K562 (cell line): ENCODE measurements around the gene LY6G6F. TPM values are rescaled to one million over a fixed set of nuclear protein-coding genes. Genes with fewer than 3 reads are reported as not detected.

ENCODE experiments used
- ATAC-seq: fragments of 200-7000 bp; cut with Tn5 transposase; 3 replicates; pipeline ENCODE4 v1.9.1; 2020; ENCODE audit warnings: moderate library complexity
- Bru-seq: library from RNA; stranded (reverse); fragments of 400-500 nt; gene quantifications from one replicate; lab custom pipeline; 2021; lab: Mats Ljungman, UMichigan
- BruChase-seq, 2 experiments: library from RNA; stranded (reverse); fragments of 400-500 nt; gene quantifications; one replicate each; lab custom pipeline; 2021; lab: Mats Ljungman, UMichigan
- BruUV-seq: library from RNA; stranded (reverse); fragments of 400-500 nt; replicated peaks from 2 replicates; lab custom pipeline; 2021; lab: Mats Ljungman, UMichigan
- CTCF ChIA-PET: fragments of 300-600 bp; formaldehyde crosslinking; extraction: SDS; loops from one replicate; lab custom pipeline; 2021; ENCODE audit warnings: low intra/inter-chr PET ratio; lab: Yijun Ruan, JAX
- POLR2A ChIA-PET: fragments of 300-600, 350-650 bp; sonication (Branson Sonifier 250); formaldehyde crosslinking; extraction: SDS; loops from one replicate; lab custom pipeline; 2021; ENCODE audit warnings: antibody characterized with exemption, inconsistent platforms; lab: Yijun Ruan, JAX
- DNase-seq, 4 experiments: peaks; one replicate each; pipeline versions ENCODE4 v3.0.0 to v3.0.0-alpha.2; 2011 to 2018; ENCODE audit warnings: low spot score in 3 of 4, mixed read lengths in 3 of 4; ENCODE audit errors: extremely low read depth in 1 of 4
- FAIRE-seq: peaks from 2 replicates; lab custom pipeline; 2011; peaks lifted over from hg19 to GRCh38; lab: Jason Lieb, UNC
- H2AFZ ChIP-seq: 2 replicates; pipeline ENCODE4 v1.6.0; 2011; ENCODE audit warnings: low read depth, low read length, control low read depth, inconsistent platforms
- H3K27ac ChIP-seq: fragments of 200-600 bp; 3 replicates; pipeline ENCODE4 v1.8.0; 2011; ENCODE audit warnings: low read depth, mild to moderate bottlenecking, control low read depth, inconsistent platforms, low read length, moderate library complexity, mixed read lengths; ENCODE audit errors: extremely low read depth
- H3K27me3 ChIP-seq, 2 experiments: fragments of 300-600 bp in 1 of 2; 2 replicates in 1 of 2; 3 replicates in 1 of 2; pipeline versions ENCODE4 v1.6.0 to v1.8.0; 2011; ENCODE audit warnings: inconsistent platforms in 2 of 2, low read length in 2 of 2, mild to moderate bottlenecking in 1 of 2, mixed read lengths in 1 of 2, moderate library complexity in 1 of 2; ENCODE audit not compliant: control insufficient read depth in 2 of 2, insufficient read depth in 2 of 2
- H3K36me3 ChIP-seq: fragments of 300-600 bp; 3 replicates; pipeline ENCODE4 v1.8.0; 2011; ENCODE audit warnings: mild to moderate bottlenecking, low read length, inconsistent platforms; ENCODE audit not compliant: control insufficient read depth, insufficient read depth
- H3K4me1 ChIP-seq, 2 experiments: fragments of 200-600 bp in 1 of 2; replicated peaks in 1 of 2; 2 replicates in 1 of 2; 3 replicates in 1 of 2; pipeline versions ENCODE4 v1.5.1 to v1.8.0; 2011; ENCODE audit warnings: inconsistent platforms in 2 of 2, low read length in 2 of 2, mild to moderate bottlenecking in 1 of 2, mixed read lengths in 1 of 2, moderate library complexity in 1 of 2; ENCODE audit not compliant: control insufficient read depth in 2 of 2, insufficient read depth in 2 of 2
- H3K4me2 ChIP-seq: 2 replicates; pipeline ENCODE4 v1.6.1; 2011; ENCODE audit warnings: low read length, control low read depth, inconsistent platforms, mixed read lengths; ENCODE audit not compliant: insufficient read depth
- H3K4me3 ChIP-seq: fragments of 200-600 bp; sonication (generic), shearing (Covaris generic); 2 replicates; pipeline ENCODE4 v1.5.1; 2016; ENCODE audit warnings: control low read depth, inconsistent platforms
- H3K79me2 ChIP-seq: fragments of 200-600 bp; 3 replicates; pipeline ENCODE4 v1.8.0; 2011; ENCODE audit warnings: low read length, inconsistent platforms; ENCODE audit not compliant: control insufficient read depth, insufficient read depth
- H3K9ac ChIP-seq, 2 experiments: 2 replicates each; pipeline versions ENCODE4 v1.6.0 to v1.6.1; 2011; ENCODE audit warnings: low read depth in 2 of 2, low read length in 2 of 2, control low read depth in 1 of 2, inconsistent platforms in 1 of 2, mild to moderate bottlenecking in 1 of 2, mixed read lengths in 1 of 2; ENCODE audit not compliant: insufficient read depth in 1 of 2
- H3K9me1 ChIP-seq: one replicate; pipeline ENCODE4 v1.6.0; 2011; ENCODE audit warnings: inconsistent platforms, mild to moderate bottlenecking, low read length, moderate library complexity; ENCODE audit not compliant: control insufficient read depth, insufficient read depth
- H3K9me3 ChIP-seq: replicated peaks from 2 replicates; pipeline ENCODE4 v1.5.1; 2011; ENCODE audit warnings: low read depth, low read length, inconsistent platforms; ENCODE audit not compliant: control insufficient read depth, insufficient read depth
- H4K20me1 ChIP-seq: replicated peaks from 2 replicates; pipeline ENCODE4 v1.6.1; 2011; ENCODE audit warnings: low read length, inconsistent platforms, mixed read lengths; ENCODE audit not compliant: control insufficient read depth, insufficient read depth
- MCM7 ChIP-seq, 2 experiments: fragments of 450-650 bp; IDR thresholded peaks; 2 replicates each; pipeline ENCODE4 v1.6.1; 2016 to 2018
- SP1 ChIP-seq: sonication (generic); formaldehyde crosslinking; IDR thresholded peaks from 2 replicates; pipeline ENCODE4 v1.8.1; 2022; ENCODE audit warnings: mild to moderate bottlenecking, missing genetic modification reagents
- WGBS: fragments of 100-300 bp; shearing (Covaris generic); methylation state at CpG from one replicate; pipeline ENCODE4 v1.1.6; 2016; ENCODE audit warnings: low coverage, mixed read lengths; ENCODE audit not compliant: insufficient coverage; ENCODE audit errors: missing lambda C conversion rate; 5-methylcytosine and 5-hydroxymethylcytosine counted together
- in situ Hi-C: fragments of 300-500 bp; cut with MboI; formaldehyde crosslinking; loops from 4 replicates; pipeline ENCODE4 v1.15.0; 2018; ENCODE audit warnings: inconsistent platforms, mixed read lengths
- intact Hi-C: fragments of 100-400 bp; cut with micrococcal nuclease; formaldehyde crosslinking; loops from 2 replicates; pipeline ENCODE4 v1.14.2; 2022
- long read RNA-seq, 3 experiments: library from polyadenylated mRNA in 2 of 3; library from RNA in 1 of 3; unstranded in 2 of 3; stranded (forward) in 1 of 3; transcript quantifications; one replicate each; pipeline ENCODE4 v2.0.0, GENCODE V29; 2019 to 2022
- polyA minus RNA-seq, 3 experiments: library from RNA; depleted of rRNA, polyadenylated mRNA; stranded (reverse); fragments of >200 nt; gene quantifications; 2 replicates each; pipeline ENCODE4 v1.2.3, GENCODE V29; 2011
- polyA plus RNA-seq, 8 experiments: library from polyadenylated mRNA; depleted of rRNA in 4 of 8; stranded (reverse) in 5 of 8; unstranded in 3 of 8; fragments of >200 nt; fragmentation: Nextera tagmentation in 2 of 8; fragmentation: Illumina TruSeq in 1 of 8; extraction: Ambion mirVana in 2 of 8; extraction: Trizol in 1 of 8; gene quantifications; 2 replicates each; pipeline versions ENCODE4 v1.2.1 to v1.2.3, GENCODE V29; 2011 to 2014; ENCODE audit warnings: inconsistent platforms in 1 of 8, missing spikeins in 1 of 8
- total RNA-seq, 7 experiments: library from RNA; depleted of rRNA in 6 of 7; stranded (reverse); fragments of >200 nt in 6 of 7; fragmentation: Illumina TruSeq in 2 of 7; extraction: Trizol in 2 of 7; gene quantifications; 2 replicates each; pipeline versions ENCODE4 v1.2.1 to v1.2.3, GENCODE V29; 2011 to 2021; ENCODE audit warnings: low replicate concordance in 1 of 7
- TF ChIP-seq, protein P1 (sequence below), 3 experiments: IDR thresholded peaks in 2 of 3; conservative IDR thresholded peaks in 1 of 3; 2 replicates each; pipeline ENCODE4 v1.5.1; 2011 to 2012; ENCODE audit warnings: low read length in 3 of 3, mild to moderate bottlenecking in 3 of 3, control low read depth in 2 of 3, improper control_type of control experiment in 1 of 3, inconsistent platforms in 1 of 3, low read depth in 1 of 3, mixed read lengths in 1 of 3, moderate library complexity in 1 of 3; ENCODE audit not compliant: insufficient read depth in 2 of 3
- TF ChIP-seq, protein P2 (sequence below): sonication (generic); formaldehyde crosslinking; IDR thresholded peaks from 2 replicates; pipeline ENCODE4 v1.8.0; 2022; ENCODE audit warnings: missing genetic modification reagents, mild to moderate bottlenecking, borderline replicate concordance
- TF ChIP-seq, protein P3 (sequence below): sonication (generic); formaldehyde crosslinking; IDR thresholded peaks from 2 replicates; pipeline ENCODE4 v1.8.1; 2023; ENCODE audit warnings: mild to moderate bottlenecking, missing genetic modification reagents, moderate library complexity
- TF ChIP-seq, protein P4 (sequence below), 2 experiments: IDR thresholded peaks; 2 replicates each; pipeline ENCODE4 v1.6.1; 2012; ENCODE audit warnings: improper control_type of control experiment in 2 of 2, low read depth in 2 of 2, low read length in 2 of 2, borderline replicate concordance in 1 of 2

Gene LY6G6F
- total RNA-seq (2011; cell fraction: chromatin; rRNA removed; ENCODE audit: low replicate concordance): 0.35 TPM in 1 of 2 replicates, not detected in the other
- total RNA-seq (2011; cell fraction: nucleolus; rRNA removed): 1.4 TPM in 1 of 2 replicates, not detected in the other
- 0.99 and 1.2 TPM in 2 replicates for total RNA-seq (2011; cell fraction: nucleoplasm; rRNA removed)
- total RNA-seq (2014; rRNA removed) (0.50 TPM in 1 of 2 replicates, not detected in the other), total RNA-seq (2014; rRNA removed; fragmentation: Illumina TruSeq; extraction: Trizol) (0.35 TPM in 1 of 2 replicates, not detected in the other), total RNA-seq (2015; rRNA removed; fragmentation: Illumina TruSeq; extraction: Trizol) (0.14 TPM in 1 of 2 replicates, not detected in the other), total RNA-seq (2021) (0.18 TPM in 1 of 2 replicates, not detected in the other), polyA plus RNA-seq (2011; rRNA removed) (0.20 TPM in 1 of 2 replicates, not detected in the other), polyA plus RNA-seq (2014; fragmentation: Illumina TruSeq; extraction: Trizol) (0.33 and 0.39 TPM in 2 replicates), polyA plus RNA-seq (2014; fragmentation: Nextera tagmentation; extraction: Ambion mirVana) (under 1 TPM; 0.28 to 0.49 TPM), polyA plus RNA-seq (2014; rRNA removed) (1.1 TPM in 1 of 2 replicates, not detected in the other), polyA minus RNA-seq (2011; rRNA and poly(A)+ RNA removed) (0.36 TPM in 1 of 2 replicates, not detected in the other), Bru-seq, nascent RNA (percentile 36 among the genes with signal in this experiment), BruChase-seq, experiment 1, labeled RNA remaining after a 2-hour chase (percentile 21 among the genes with signal in this experiment), BruChase-seq, experiment 2, labeled RNA remaining after a 6-hour chase (percentile 30 among the genes with signal in this experiment)
- 0.58 TPM in 1 of 2 replicates, not detected in the other for polyA plus RNA-seq (2011; cell fraction: cytosol; rRNA removed)
- polyA plus RNA-seq (2011; cell fraction: nucleus; rRNA removed): 0.23 TPM in 1 of 2 replicates, not detected in the other
- 0.30 TPM in 1 of 2 replicates, not detected in the other for polyA plus RNA-seq (2012)
- not detected in 2 replicates for polyA minus RNA-seq (2011; cell fraction: cytosol; rRNA and poly(A)+ RNA removed)
- polyA minus RNA-seq (2011; cell fraction: nucleus; rRNA and poly(A)+ RNA removed): 0.67 TPM in 1 of 2 replicates, not detected in the other
- long read RNA-seq, experiment 1, partial matches to known transcripts: 1 of 1 reads
- long read RNA-seq, experiment 1, other reads (novel, unspliced or antisense): 0 of 1 reads
- long read RNA-seq, experiment 2, partial matches to known transcripts: 0 of 1 reads
- long read RNA-seq, experiment 2, other reads (novel, unspliced or antisense): 0 of 1 reads
- long read RNA-seq, experiment 3: 0 reads

GRCh38 chr6:31706599-31706998 lies at the start of gene LY6G6F:
Gene LY6G6F (plus strand): TSS chr6:31706866. CDS start chr6:31706907, 41 bp downstream.
- intact Hi-C loops: no loop called here
- peak within 1 kb of the TSS; percentile 23 for H3K27ac ChIP-seq
- 8% methylated on average over 3 of the region's 3 CpGs for WGBS
- POLR2A ChIA-PET: interaction anchor here (0.6 to 12.4 kb wide), 7 partner anchors 9 to 989 kb away, joined by 3 to 223 read pairs (median 4); partner anchors contain the start of genes DDAH2, LY6G6C, LY6G6D and MDC1
- no peaks in the 10 kb centered on the region for H3K9me1 ChIP-seq
- ATAC-seq (0 out of 3 replicates have a peak, but pooled peaks have one; percentile 0), FAIRE-seq (no peak), DNase-seq (peak in 2 of 4 experiments; percentile 65 to 75)
- H3K27me3 ChIP-seq: no peaks in the 10 kb centered on the region
- in situ Hi-C loops: no loop called here
- no peak within 1 kb of the TSS for H3K4me3 ChIP-seq
- peaks cover 35 to 37% of the 10 kb centered on the region in 2 experiments for H3K4me1 ChIP-seq
- no peaks in the 10 kb centered on the region; the same call in 1 of the 2 replicates for H4K20me1 ChIP-seq
- no peaks in the 10 kb centered on the region for H3K9me3 ChIP-seq
- peaks cover 19% of the 10 kb centered on the region for H3K79me2 ChIP-seq
- BruUV-seq: no TSS peak
- H3K4me2 ChIP-seq: peak within 1 kb of the TSS; percentile 44
- H3K9ac ChIP-seq: peak within 1 kb of the TSS; percentile 23 to 46; a peak in 3 of 4 replicates
- peak within 1 kb of the TSS; percentile 91 for H2AFZ ChIP-seq
- H3K36me3 ChIP-seq: peaks cover 4% of the 10 kb centered on the region; the same call in 2 of the 3 replicates
- CTCF ChIA-PET: no interaction called here
- TF ChIP-seq, protein P1, sequence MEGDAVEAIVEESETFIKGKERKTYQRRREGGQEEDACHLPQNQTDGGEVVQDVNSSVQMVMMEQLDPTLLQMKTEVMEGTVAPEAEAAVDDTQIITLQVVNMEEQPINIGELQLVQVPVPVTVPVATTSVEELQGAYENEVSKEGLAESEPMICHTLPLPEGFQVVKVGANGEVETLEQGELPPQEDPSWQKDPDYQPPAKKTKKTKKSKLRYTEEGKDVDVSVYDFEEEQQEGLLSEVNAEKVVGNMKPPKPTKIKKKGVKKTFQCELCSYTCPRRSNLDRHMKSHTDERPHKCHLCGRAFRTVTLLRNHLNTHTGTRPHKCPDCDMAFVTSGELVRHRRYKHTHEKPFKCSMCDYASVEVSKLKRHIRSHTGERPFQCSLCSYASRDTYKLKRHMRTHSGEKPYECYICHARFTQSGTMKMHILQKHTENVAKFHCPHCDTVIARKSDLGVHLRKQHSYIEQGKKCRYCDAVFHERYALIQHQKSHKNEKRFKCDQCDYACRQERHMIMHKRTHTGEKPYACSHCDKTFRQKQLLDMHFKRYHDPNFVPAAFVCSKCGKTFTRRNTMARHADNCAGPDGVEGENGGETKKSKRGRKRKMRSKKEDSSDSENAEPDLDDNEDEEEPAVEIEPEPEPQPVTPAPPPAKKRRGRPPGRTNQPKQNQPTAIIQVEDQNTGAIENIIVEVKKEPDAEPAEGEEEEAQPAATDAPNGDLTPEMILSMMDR (IDR thresholded peaks at IDR 0.05 in 2 of 3, conservative IDR thresholded peaks at IDR 0.05 in 1 of 3; ENCODE audit: insufficient read depth in 2 of 3, low read depth in 1 of 3, low read length in 3 of 3): peak in 1 of 3 experiments; percentile 3; a peak in 1 of 6 replicates
- TF ChIP-seq, protein P2, sequence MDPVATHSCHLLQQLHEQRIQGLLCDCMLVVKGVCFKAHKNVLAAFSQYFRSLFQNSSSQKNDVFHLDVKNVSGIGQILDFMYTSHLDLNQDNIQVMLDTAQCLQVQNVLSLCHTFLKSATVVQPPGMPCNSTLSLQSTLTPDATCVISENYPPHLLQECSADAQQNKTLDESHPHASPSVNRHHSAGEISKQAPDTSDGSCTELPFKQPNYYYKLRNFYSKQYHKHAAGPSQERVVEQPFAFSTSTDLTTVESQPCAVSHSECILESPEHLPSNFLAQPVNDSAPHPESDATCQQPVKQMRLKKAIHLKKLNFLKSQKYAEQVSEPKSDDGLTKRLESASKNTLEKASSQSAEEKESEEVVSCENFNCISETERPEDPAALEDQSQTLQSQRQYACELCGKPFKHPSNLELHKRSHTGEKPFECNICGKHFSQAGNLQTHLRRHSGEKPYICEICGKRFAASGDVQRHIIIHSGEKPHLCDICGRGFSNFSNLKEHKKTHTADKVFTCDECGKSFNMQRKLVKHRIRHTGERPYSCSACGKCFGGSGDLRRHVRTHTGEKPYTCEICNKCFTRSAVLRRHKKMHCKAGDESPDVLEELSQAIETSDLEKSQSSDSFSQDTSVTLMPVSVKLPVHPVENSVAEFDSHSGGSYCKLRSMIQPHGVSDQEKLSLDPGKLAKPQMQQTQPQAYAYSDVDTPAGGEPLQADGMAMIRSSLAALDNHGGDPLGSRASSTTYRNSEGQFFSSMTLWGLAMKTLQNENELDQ: no peak
- TF ChIP-seq, protein P3, sequence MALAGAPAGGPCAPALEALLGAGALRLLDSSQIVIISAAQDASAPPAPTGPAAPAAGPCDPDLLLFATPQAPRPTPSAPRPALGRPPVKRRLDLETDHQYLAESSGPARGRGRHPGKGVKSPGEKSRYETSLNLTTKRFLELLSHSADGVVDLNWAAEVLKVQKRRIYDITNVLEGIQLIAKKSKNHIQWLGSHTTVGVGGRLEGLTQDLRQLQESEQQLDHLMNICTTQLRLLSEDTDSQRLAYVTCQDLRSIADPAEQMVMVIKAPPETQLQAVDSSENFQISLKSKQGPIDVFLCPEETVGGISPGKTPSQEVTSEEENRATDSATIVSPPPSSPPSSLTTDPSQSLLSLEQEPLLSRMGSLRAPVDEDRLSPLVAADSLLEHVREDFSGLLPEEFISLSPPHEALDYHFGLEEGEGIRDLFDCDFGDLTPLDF (CRISPR knock-in tag): no peak
- no peak for TF ChIP-seq MCM7 (IDR thresholded peaks at IDR 0.05)
- TF ChIP-seq, protein P4, sequence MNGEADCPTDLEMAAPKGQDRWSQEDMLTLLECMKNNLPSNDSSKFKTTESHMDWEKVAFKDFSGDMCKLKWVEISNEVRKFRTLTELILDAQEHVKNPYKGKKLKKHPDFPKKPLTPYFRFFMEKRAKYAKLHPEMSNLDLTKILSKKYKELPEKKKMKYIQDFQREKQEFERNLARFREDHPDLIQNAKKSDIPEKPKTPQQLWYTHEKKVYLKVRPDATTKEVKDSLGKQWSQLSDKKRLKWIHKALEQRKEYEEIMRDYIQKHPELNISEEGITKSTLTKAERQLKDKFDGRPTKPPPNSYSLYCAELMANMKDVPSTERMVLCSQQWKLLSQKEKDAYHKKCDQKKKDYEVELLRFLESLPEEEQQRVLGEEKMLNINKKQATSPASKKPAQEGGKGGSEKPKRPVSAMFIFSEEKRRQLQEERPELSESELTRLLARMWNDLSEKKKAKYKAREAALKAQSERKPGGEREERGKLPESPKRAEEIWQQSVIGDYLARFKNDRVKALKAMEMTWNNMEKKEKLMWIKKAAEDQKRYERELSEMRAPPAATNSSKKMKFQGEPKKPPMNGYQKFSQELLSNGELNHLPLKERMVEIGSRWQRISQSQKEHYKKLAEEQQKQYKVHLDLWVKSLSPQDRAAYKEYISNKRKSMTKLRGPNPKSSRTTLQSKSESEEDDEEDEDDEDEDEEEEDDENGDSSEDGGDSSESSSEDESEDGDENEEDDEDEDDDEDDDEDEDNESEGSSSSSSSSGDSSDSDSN (IDR thresholded peaks at IDR 0.05; ENCODE audit: borderline replicate concordance in 1 of 2, low read depth in 2 of 2, low read length in 2 of 2): no peak
- no peak for TF ChIP-seq SP1
